ENCODE data around the gene P3H4.

The P3H4 gene

GRCh38 chr17:41775394-41776226, 36.1 kb downstream of the P3H4 start:
- Histone ChIP-seq H3K4me1 (ENCODE audit: insufficient read depth, low read length) (peaks cover 35% of the 10 kb centered on the region), H3K36me3 (ENCODE audit: insufficient read depth, low read length) (peaks cover 3% of the 10 kb centered on the region; the same call in 1 of the 2 replicates), H3K9me3 (ENCODE audit: control insufficient read depth, insufficient read depth, low read length) (no peaks in the 10 kb centered on the region), H3K9ac (ENCODE audit: low read depth, low read length) (no peak overlapping the region)

GRCh38 chr17:41773731-41774193, 38.0 kb downstream of the P3H4 start:
- Histone ChIP-seq H3K4me1 (ENCODE audit: insufficient read depth, low read length) (peaks cover 35% of the 10 kb centered on the region), H3K36me3 (ENCODE audit: insufficient read depth, low read length) (peaks cover 3% of the 10 kb centered on the region; the same call in 1 of the 2 replicates), H3K9me3 (ENCODE audit: control insufficient read depth, insufficient read depth, low read length) (no peaks in the 10 kb centered on the region), H3K9ac (ENCODE audit: low read depth, low read length) (no peak overlapping the region)

- peaks cover 35% of the 10 kb centered on the region for H3K4me1 ChIP-seq (ENCODE audit: insufficient read depth, low read length)
- no peak overlapping the region for H3K9ac ChIP-seq (ENCODE audit: low read depth, low read length)
- no peaks in the 10 kb centered on the region for H3K9me3 ChIP-seq (ENCODE audit: control insufficient read depth, insufficient read depth, low read length)
- H3K36me3 ChIP-seq (ENCODE audit: insufficient read depth, low read length) = peaks cover 3% of the 10 kb centered on the region; the same call in 1 of the 2 replicates
These were observed 38.6 kb downstream of the P3H4 start for GRCh38 chr17:41773190-41773588.

- Histone ChIP-seq H3K36me3 (ENCODE audit: insufficient read depth, low read length) (peaks cover 3% of the 10 kb centered on the region; the same call in 1 of the 2 replicates), H3K9me3 (ENCODE audit: control insufficient read depth, insufficient read depth, low read length) (no peaks in the 10 kb centered on the region), H3K4me1 (ENCODE audit: insufficient read depth, low read length) (peaks cover 30% of the 10 kb centered on the region), H3K9ac (ENCODE audit: low read depth, low read length) (no peak overlapping the region)
These were observed 39.1 kb downstream of the P3H4 start for GRCh38 chr17:41772586-41773189.

GRCh38 chr17:41772218-41772585, 39.5 kb downstream of the P3H4 start:
- H3K4me1 ChIP-seq (ENCODE audit: insufficient read depth, low read length) = peaks cover 26% of the 10 kb centered on the region
- peaks cover 3% of the 10 kb centered on the region; the same call in 1 of the 2 replicates for H3K36me3 ChIP-seq (ENCODE audit: insufficient read depth, low read length)
- H3K9ac ChIP-seq (ENCODE audit: low read depth, low read length) = no peak overlapping the region
- H3K9me3 ChIP-seq (ENCODE audit: control insufficient read depth, insufficient read depth, low read length) = no peaks in the 10 kb centered on the region

GRCh38 chr17:41771389-41772206, 40.2 kb downstream of the P3H4 start:
- Histone ChIP-seq H3K9me3 (ENCODE audit: control insufficient read depth, insufficient read depth, low read length) (no peaks in the 10 kb centered on the region), H3K4me1 (ENCODE audit: insufficient read depth, low read length) (peaks cover 24% of the 10 kb centered on the region), H3K9ac (ENCODE audit: low read depth, low read length) (no peak overlapping the region), H3K36me3 (ENCODE audit: insufficient read depth, low read length) (peaks cover 3% of the 10 kb centered on the region; the same call in 1 of the 2 replicates)

- Histone ChIP-seq H3K9me3 (ENCODE audit: control insufficient read depth, insufficient read depth, low read length) (no peaks in the 10 kb centered on the region), H3K9ac (ENCODE audit: low read depth, low read length) (no peak overlapping the region), H3K4me1 (ENCODE audit: insufficient read depth, low read length) (peaks cover 13% of the 10 kb centered on the region), H3K36me3 (ENCODE audit: insufficient read depth, low read length) (peaks cover 9% of the 10 kb centered on the region; the same call in 1 of the 2 replicates)
These were observed 41.8 kb downstream of the P3H4 start for GRCh38 chr17:41769985-41770384.

GRCh38 chr17:41769346-41769862, 42.3 kb downstream of the P3H4 start:
- Histone ChIP-seq H3K9ac (ENCODE audit: low read depth, low read length) (no peak overlapping the region), H3K9me3 (ENCODE audit: control insufficient read depth, insufficient read depth, low read length) (no peaks in the 10 kb centered on the region), H3K36me3 (ENCODE audit: insufficient read depth, low read length) (peaks cover 9% of the 10 kb centered on the region; the same call in 1 of the 2 replicates), H3K4me1 (ENCODE audit: insufficient read depth, low read length) (peaks cover 13% of the 10 kb centered on the region)

GRCh38 chr17:41768682-41769288, 43.0 kb downstream of the P3H4 start:
- peaks cover 9% of the 10 kb centered on the region; the same call in 1 of the 2 replicates for H3K36me3 ChIP-seq (ENCODE audit: insufficient read depth, low read length)
- H3K9me3 ChIP-seq (ENCODE audit: control insufficient read depth, insufficient read depth, low read length) = no peaks in the 10 kb centered on the region
- peaks cover 11% of the 10 kb centered on the region for H3K4me1 ChIP-seq (ENCODE audit: insufficient read depth, low read length)
- H3K9ac ChIP-seq (ENCODE audit: low read depth, low read length) = no peak overlapping the region

- Histone ChIP-seq H3K4me1 (ENCODE audit: insufficient read depth, low read length) (peaks cover 2% of the 10 kb centered on the region), H3K36me3 (ENCODE audit: insufficient read depth, low read length) (peaks cover 9% of the 10 kb centered on the region; the same call in 1 of the 2 replicates), H3K9me3 (ENCODE audit: control insufficient read depth, insufficient read depth, low read length) (no peaks in the 10 kb centered on the region), H3K9ac (ENCODE audit: low read depth, low read length) (no peak overlapping the region)
These were observed 44.3 kb downstream of the P3H4 start for GRCh38 chr17:41767324-41768042.

- no peaks in the 10 kb centered on the region for H3K4me1 ChIP-seq (ENCODE audit: insufficient read depth, low read length)
- H3K9me3 ChIP-seq (ENCODE audit: control insufficient read depth, insufficient read depth, low read length) = no peaks in the 10 kb centered on the region
- H3K36me3 ChIP-seq (ENCODE audit: insufficient read depth, low read length) = peaks cover 9% of the 10 kb centered on the region; the same call in 1 of the 2 replicates
- no peak overlapping the region for H3K9ac ChIP-seq (ENCODE audit: low read depth, low read length)
These were observed 45.6 kb downstream of the P3H4 start for GRCh38 chr17:41766135-41766534.

GRCh38 chr17:41763327-41763726, 48.4 kb downstream of the P3H4 start:
- no peaks in the 10 kb centered on the region for H3K4me1 ChIP-seq (ENCODE audit: insufficient read depth, low read length)
- H3K9ac ChIP-seq (ENCODE audit: low read depth, low read length) = no peak overlapping the region
- no peaks in the 10 kb centered on the region for H3K9me3 ChIP-seq (ENCODE audit: control insufficient read depth, insufficient read depth, low read length)
- H3K36me3 ChIP-seq (ENCODE audit: insufficient read depth, low read length) = peaks cover 17% of the 10 kb centered on the region

GRCh38 chr17:41762841-41763240, 48.9 kb downstream of the P3H4 start:
- Histone ChIP-seq H3K4me1 (ENCODE audit: insufficient read depth, low read length) (no peaks in the 10 kb centered on the region), H3K9ac (ENCODE audit: low read depth, low read length) (no peak overlapping the region), H3K36me3 (ENCODE audit: insufficient read depth, low read length) (peaks cover 17% of the 10 kb centered on the region), H3K9me3 (ENCODE audit: control insufficient read depth, insufficient read depth, low read length) (no peaks in the 10 kb centered on the region)
